Stimulated activated CD8-positive, alpha-beta memory T cell treated with anti-CD3 and anti-CD28 coated beads, Interleukin-7, amount 100 ng/mL, for 1 hour (primary cell): Measurements from ENCODE around the gene USP44.

Experiments used
- DNase-seq, 2 donors: peaks; one replicate each; pipeline ENCODE4 v3.0.0-alpha.2; 2020; ENCODE audit warnings: low read depth in 2 of 2

USP44 gene

GRCh38 chr12:95548539-95549391 is 2.5 kb downstream of the USP44 start:
- DNase-seq = peak; percentile 31 to 36

DNA sequence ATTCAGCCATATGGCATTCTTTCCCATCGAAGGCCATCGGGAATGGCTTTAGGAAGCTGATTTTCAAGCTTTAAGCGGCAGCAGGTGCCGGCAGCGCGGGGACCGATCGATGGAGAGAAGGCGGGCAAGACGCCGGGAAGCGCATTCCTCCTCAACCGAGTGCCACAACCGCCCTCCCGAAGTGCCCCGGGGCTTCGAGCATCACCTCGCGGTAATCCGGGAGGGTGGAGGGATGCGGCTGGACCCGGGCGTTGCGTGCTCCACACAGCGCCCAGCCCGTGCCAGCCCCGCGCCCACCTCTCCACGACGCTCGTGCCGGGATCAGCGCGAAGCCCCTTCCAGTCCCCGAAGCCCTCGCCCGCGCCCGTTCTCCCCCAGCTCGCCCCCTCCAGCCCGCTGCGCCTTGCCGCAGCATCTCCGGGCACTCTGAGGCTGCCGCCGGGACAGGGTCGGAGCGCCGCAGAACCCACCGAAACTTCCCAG is 3.2 kb downstream of the USP44 start:
- peak in 1 of 2 donors; percentile 2 for DNase-seq

DNA sequence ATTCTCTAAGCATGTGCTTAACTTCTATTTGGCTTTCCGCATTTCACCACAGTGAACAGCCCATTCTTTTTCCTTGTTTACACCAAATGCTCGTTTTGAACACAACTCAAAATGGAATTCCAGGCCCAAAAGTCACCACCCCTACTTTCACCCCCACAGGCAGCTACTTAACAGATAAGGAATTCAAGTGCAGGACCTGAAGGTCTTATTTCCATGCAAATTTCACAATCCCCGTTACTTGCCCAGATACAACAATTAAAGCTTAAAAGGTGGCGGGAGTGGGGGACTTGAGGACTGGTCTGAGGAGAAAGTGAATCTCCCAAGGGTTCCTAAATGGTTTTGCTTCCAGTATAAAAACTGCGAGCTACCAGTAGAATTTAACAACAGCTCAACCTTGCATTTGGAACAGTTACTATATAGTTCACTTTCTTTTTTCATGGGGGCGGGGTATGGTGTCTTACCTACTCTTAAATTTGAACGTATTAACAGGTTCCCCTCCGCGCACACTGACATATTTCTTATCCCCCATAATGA is 3.7 kb downstream of the USP44 start:
- no peak for DNase-seq

DNA sequence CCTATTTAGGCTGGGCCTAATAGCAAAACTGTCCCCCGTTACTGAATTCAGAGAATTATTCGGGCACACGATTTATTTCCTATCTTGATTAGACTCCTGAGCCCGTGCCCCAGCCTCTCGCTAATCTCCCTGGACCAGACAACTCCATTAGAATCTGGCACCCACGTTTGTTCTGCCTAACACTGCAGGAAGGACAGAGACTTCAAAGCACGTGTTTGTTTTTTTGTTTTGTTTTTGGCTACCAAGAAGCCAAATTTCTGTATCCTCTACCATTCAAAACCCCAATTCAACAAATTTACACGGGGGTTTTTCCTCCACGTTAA is 4.8 kb downstream of the USP44 start:
- no peak for DNase-seq

- DNase-seq = no peak
Measured at GRCh38 chr12:95545731-95546490, 5.4 kb downstream of the USP44 start.

- DNase-seq = no peak
Measured at GRCh38 chr12:95545303-95545702, 6.0 kb downstream of the USP44 start.

DNA sequence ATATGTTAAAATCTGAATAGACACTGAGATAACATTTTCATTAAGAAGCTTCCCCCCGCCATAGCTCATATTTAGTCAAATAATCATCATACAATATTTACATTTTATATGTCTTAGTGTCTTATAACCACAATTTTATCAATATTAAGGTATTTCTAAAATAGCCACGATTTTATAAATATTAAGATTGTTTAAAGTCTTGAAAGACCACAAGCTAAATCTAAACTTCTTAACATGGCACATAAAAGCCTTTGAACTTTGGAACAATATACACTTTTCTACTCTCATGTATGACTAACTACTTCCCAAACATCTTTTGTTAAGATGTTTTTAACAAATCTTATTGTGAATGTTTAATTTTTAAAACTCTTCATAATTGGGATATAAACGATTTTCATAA is 6.5 kb downstream of the USP44 start:
- DNase-seq = no peak

DNA sequence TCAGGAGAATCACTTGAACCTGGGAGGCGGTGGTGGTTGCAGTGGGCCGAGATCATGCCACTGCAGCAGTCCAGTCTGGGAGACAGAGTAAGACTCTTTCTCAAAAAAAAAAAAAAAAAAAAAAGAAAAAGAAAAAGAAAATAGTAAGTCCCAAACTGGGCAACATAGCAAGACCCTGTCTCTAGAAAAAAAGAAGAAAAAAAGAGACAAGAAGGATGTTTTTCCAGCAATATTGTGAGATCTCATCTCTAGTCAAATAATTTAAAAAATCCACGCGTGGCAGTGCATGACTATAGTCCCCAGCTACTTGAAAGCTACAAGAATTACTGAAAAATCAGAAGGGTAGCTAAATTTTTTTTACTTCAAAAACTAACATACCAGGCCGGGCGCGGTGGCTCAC is 8.0 kb downstream of the USP44 start:
- DNase-seq = no peak

DNA sequence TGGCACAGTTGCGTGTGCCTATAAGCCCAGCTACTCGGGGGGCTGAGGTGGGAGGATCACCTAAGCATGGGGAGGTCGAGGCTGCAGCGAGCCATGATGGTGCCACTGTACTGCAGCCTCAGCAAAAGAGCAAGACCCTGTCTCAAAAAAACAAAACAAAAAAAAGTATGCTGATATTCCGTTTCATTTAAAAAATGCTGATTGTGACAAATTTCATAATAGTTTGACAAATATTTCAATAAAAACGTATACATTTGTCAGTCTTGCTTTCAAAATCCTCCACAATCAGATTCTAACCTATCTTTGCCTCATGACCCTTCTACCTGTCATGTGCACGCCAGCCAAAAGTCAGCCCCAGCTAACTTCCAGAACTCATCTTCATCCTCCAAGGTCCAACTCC is 9.8 kb downstream of the USP44 start:
- no peak for DNase-seq

DNA sequence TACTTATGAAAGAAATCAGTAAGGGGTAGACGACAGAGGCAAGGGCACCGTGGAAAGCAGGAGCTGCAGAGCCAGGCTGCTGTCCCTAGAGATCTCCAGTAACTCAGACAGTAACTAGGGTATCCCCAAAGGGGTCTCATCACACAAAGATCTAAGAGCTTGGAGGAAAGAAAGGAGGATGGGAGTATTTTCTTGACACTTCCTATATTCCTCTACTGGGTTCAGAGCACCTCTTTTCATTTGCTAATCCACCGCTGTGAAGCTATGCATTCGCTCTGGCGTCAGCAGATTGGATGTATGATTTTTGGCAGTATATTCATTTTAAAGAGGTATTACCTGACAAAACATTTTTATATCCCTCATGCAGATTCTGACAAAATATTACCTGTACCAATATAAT is 12.6 kb downstream of the USP44 start:
- no peak for DNase-seq

DNA sequence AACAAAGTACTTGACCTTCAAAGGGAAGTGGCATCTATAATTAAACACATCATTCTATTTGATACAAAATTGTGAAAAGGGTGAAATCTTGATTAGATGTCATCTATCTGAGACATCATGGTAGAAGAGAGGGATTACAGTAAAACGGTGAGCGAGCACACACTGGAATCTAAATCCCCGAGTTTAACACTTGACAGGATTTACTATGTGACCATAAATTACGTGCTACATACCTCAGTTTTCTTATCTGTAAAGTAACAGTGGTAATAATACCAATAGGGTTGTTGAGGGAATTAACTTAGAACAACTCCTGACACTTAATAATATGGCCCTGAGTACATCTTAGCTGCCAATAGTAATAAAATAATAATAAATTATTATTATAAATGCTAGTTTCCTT is 13.3 kb downstream of the USP44 start:
- DNase-seq = no peak

DNA sequence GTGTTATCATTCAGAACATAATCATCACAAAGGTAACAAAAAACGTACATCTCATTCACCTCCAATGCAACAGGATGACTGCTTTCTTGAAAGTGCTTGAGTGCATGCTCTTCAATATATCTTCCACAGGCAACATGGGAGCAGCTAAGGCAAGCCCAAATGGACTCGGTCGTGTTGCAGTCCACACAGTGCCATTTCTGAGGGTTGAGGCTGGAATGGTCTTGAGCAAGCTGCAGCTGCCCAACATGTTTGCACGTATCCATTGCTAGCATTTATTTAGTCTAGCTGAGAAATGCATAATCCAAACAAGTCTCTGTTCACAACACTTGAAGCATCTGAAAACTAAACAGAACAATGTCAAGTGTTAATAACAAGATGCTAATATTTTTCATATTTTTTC is 17.3 kb downstream of the USP44 start:
- DNase-seq = no peak

GRCh38 chr12:95532851-95533250 is 18.4 kb downstream of the USP44 start:
- DNase-seq = no peak

- DNase-seq = no peak
Measured at GRCh38 chr12:95529693-95530225, 21.5 kb downstream of the USP44 start.

- DNase-seq = no peak
Measured at GRCh38 chr12:95528431-95528830, 22.8 kb downstream of the USP44 start.

DNA sequence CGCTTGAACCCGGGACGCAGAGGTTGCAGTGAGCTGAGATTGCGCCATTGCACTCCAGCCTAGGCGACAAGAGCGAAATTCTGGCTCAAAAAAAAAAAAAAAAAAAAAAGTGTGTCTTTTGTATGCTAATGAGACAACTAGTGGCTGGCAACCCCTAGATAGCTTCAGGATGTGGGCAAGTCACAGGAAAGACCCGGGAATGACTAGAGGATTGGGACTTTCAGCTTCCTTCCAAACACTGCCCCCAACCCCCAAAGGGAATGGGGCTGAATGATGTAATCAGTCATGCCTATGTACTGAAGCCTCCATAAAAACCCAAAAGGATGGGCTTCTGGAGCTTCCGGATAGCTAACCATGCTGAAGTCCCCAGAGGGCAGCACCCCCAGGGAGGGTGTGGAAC is 28.6 kb downstream of the USP44 start:
- DNase-seq = no peak

DNA sequence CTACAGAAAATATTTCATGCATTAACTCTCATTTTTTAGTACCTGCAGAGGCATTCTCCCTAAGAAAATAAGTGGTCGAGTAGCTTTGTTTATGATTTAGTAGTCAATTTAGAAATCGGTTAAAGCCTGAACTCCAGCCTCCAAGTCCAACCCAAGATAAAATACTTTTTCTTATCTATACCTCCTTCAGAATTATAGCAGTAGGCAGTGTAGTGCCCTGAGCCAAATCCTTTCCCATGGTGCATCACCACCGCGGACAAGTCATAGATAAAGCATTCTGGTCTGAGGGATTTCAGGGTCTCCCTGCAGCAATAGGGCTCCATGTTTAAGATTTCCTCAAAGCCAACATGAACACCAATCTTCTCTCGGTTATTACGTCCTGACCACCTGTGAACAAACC is 30.5 kb downstream of the USP44 start:
- DNase-seq = no peak

DNA sequence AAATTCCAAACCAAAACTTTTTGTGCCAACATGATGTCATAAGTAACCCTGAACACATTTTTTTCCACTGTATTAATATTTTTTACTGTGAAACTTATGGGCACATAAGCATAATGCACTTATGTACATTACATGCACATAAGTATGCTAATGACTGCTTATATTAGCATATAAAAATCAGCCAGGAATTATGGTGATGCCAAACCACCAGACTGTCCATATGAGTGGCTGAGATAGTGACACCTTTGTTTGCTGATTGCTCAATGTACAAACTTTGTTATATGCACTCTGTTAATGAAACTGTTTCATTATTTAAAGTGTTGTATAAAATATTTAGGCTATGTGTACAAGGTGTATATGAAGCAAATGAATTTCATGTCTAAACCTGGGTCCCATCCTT is 32.3 kb downstream of the USP44 start:
- DNase-seq = no peak

GRCh38 chr12:95517246-95517645 is 34.0 kb downstream of the USP44 start:
- no peak for DNase-seq

DNA sequence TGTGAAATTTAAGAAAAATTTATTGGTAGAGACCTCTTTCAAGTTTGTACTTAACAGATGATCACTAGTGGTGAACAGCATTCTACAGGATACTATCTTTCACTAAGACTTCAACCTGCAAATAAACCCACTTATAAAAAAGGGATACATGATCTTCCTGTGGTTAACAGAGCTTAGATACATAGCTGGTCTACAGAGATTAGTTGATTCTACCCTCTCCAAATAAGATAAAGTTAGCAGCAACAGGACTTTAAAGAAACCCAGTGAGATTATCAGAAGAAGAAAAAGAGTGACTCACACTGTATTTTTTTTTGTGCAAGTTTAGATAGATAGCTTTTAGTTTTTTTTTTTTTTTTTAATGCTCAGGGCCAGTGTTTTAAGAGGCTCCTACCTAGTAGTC is 34.5 kb downstream of the USP44 start:
- no peak for DNase-seq

- DNase-seq = no peak
Measured at GRCh38 chr12:95515197-95515596, 36.1 kb downstream of the USP44 start.

DNA sequence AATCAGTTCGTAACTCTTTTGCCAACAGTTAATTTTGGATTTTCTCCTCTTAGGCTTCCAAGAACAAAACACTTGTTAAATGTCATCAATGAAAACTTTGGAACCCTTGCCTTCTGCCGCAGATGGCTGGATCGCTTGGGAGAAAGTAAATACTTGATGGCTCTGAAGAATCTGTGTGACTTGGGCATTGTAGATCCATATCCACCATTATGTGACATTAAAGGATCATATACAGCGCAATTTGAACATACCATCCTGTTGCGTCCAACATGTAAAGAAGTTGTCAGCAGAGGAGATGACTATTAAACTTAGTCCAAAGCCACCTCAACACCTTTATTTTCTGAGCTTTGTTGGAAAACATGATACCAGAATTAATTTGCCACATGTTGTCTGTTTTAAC is 37.7 kb downstream of the USP44 start:
- DNase-seq = no peak

- no peak for DNase-seq
Measured at GRCh38 chr12:95511977-95512376, 39.3 kb downstream of the USP44 start.
